H1 (cell line): Measurements from ENCODE around the gene MOCS1. TPM values are rescaled to one million over a fixed set of nuclear protein-coding genes. Genes with fewer than 3 reads are reported as not detected.

Experiments used
- CHD2 ChIP-seq: IDR thresholded peaks from 2 replicates; pipeline ENCODE4 v1.6.1; 2012; ENCODE audit warnings: low read length, improper control_type of control experiment
- GTF2F1 ChIP-seq: IDR thresholded peaks from 2 replicates; pipeline ENCODE4 v1.6.1; 2012; ENCODE audit warnings: low read depth, low read length, improper control_type of control experiment, borderline replicate concordance
- KDM5A ChIP-seq: fragments of 200-600 bp; IDR thresholded peaks from 2 replicates; pipeline ENCODE4 v1.7.1; 2012; ENCODE audit warnings: mild to moderate bottlenecking, low read length, inconsistent platforms, mixed read lengths
- POLR2A ChIP-seq, 2 experiments: IDR thresholded peaks; 1 replicate in 1 of 2; 2 replicates in 1 of 2; pipeline ENCODE4 v1.6.1; 2011; ENCODE audit warnings: low read depth in 2 of 2, low read length in 2 of 2, mild to moderate bottlenecking in 2 of 2; ENCODE audit errors: control extremely low read depth in 1 of 2
- POU5F1 ChIP-seq: IDR thresholded peaks from 2 replicates; pipeline ENCODE4 v1.6.1; 2011; ENCODE audit warnings: low read depth, mild to moderate bottlenecking, low read length, moderate library complexity
- SP4 ChIP-seq: IDR thresholded peaks from 2 replicates; pipeline ENCODE4 v1.6.1; 2012; ENCODE audit warnings: low read length, inconsistent platforms
- TAF7 ChIP-seq: optimal IDR thresholded peaks from 2 replicates; pipeline ENCODE3; 2011; ENCODE audit warnings: low read depth, mild to moderate bottlenecking, inconsistent platforms, low read length, moderate library complexity, borderline replicate concordance
- TBP ChIP-seq: IDR thresholded peaks from 2 replicates; pipeline ENCODE4 v1.6.1; 2011; ENCODE audit warnings: low read depth, low read length, improper control_type of control experiment
- USF2 ChIP-seq: IDR thresholded peaks from 2 replicates; pipeline ENCODE4 v1.6.1; 2011; ENCODE audit warnings: low read length, improper control_type of control experiment
- polyA plus RNA-seq, 7 experiments: library from polyadenylated mRNA; depleted of rRNA in 3 of 7; stranded (reverse) in 5 of 7; unstranded in 2 of 7; fragments of >200 nt in 5 of 7; fragments of 200-250 nt in 2 of 7; gene quantifications; 1 replicate in 5 of 7; 2 replicates in 1 of 7; 4 replicates in 1 of 7; pipeline versions ENCODE4 v1.2.1 to v1.2.3, GENCODE V29; 2011 to 2013; ENCODE audit warnings: missing spikeins in 2 of 7, mixed read lengths in 2 of 7
- total RNA-seq: library from RNA; stranded (reverse); fragmentation: NEBNext Ultra II Directional; extraction: Animal tissue kit (Norgen Biotek cat#: 25700); gene quantifications from 2 replicates; pipeline ENCODE4 v1.2.1, GENCODE V29; 2021
- TF ChIP-seq, protein P1 (sequence below): fragments of 300-600 bp; sonication (generic); IDR thresholded peaks from 2 replicates; pipeline ENCODE4 v1.7.1; 2012; ENCODE audit warnings: low read length, moderate library complexity, mild to moderate bottlenecking, inconsistent platforms; ENCODE audit not compliant: insufficient replicate concordance

The MOCS1 gene
- total and polyA plus RNA-seq, 2 of the 8 experiments (the other 6 are each of a cell fraction or from before 2014, with no cell fraction given): 13.4 to 19.7 TPM

DNA sequence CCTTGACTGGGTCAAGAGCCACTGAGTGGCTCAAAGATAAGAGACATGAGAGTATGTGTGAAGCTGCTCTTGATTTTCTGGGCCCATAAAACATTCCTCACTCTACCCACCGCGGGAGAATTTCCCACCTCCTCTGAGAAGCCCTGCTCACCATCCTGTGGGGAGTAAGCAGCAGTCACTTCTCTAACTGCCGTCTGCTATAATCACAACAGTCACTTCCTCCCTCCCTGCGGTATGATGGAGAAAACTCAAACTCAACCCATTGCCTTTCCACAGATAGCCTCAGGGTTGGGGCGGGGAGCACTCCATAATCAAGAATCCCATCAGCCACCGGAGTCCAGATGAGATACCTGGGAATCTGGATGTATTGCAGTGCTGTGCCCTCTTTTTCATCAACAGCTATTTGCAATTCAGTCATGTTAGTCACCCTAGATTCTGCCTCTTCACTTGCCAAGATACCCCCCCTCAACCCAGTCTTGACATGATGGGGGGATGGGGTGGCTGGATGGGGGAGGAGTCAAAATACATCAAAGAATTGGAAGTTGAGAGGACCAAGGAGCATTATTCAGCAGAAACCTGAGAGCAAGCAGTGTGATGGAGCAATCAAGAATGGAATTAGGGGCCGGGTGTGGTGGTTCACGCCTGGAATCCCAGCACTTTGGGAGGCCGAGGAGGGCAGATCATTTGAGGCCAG, 5.1 kb downstream of the MOCS1 start (continued):
- TF ChIP-seq, protein P1, sequence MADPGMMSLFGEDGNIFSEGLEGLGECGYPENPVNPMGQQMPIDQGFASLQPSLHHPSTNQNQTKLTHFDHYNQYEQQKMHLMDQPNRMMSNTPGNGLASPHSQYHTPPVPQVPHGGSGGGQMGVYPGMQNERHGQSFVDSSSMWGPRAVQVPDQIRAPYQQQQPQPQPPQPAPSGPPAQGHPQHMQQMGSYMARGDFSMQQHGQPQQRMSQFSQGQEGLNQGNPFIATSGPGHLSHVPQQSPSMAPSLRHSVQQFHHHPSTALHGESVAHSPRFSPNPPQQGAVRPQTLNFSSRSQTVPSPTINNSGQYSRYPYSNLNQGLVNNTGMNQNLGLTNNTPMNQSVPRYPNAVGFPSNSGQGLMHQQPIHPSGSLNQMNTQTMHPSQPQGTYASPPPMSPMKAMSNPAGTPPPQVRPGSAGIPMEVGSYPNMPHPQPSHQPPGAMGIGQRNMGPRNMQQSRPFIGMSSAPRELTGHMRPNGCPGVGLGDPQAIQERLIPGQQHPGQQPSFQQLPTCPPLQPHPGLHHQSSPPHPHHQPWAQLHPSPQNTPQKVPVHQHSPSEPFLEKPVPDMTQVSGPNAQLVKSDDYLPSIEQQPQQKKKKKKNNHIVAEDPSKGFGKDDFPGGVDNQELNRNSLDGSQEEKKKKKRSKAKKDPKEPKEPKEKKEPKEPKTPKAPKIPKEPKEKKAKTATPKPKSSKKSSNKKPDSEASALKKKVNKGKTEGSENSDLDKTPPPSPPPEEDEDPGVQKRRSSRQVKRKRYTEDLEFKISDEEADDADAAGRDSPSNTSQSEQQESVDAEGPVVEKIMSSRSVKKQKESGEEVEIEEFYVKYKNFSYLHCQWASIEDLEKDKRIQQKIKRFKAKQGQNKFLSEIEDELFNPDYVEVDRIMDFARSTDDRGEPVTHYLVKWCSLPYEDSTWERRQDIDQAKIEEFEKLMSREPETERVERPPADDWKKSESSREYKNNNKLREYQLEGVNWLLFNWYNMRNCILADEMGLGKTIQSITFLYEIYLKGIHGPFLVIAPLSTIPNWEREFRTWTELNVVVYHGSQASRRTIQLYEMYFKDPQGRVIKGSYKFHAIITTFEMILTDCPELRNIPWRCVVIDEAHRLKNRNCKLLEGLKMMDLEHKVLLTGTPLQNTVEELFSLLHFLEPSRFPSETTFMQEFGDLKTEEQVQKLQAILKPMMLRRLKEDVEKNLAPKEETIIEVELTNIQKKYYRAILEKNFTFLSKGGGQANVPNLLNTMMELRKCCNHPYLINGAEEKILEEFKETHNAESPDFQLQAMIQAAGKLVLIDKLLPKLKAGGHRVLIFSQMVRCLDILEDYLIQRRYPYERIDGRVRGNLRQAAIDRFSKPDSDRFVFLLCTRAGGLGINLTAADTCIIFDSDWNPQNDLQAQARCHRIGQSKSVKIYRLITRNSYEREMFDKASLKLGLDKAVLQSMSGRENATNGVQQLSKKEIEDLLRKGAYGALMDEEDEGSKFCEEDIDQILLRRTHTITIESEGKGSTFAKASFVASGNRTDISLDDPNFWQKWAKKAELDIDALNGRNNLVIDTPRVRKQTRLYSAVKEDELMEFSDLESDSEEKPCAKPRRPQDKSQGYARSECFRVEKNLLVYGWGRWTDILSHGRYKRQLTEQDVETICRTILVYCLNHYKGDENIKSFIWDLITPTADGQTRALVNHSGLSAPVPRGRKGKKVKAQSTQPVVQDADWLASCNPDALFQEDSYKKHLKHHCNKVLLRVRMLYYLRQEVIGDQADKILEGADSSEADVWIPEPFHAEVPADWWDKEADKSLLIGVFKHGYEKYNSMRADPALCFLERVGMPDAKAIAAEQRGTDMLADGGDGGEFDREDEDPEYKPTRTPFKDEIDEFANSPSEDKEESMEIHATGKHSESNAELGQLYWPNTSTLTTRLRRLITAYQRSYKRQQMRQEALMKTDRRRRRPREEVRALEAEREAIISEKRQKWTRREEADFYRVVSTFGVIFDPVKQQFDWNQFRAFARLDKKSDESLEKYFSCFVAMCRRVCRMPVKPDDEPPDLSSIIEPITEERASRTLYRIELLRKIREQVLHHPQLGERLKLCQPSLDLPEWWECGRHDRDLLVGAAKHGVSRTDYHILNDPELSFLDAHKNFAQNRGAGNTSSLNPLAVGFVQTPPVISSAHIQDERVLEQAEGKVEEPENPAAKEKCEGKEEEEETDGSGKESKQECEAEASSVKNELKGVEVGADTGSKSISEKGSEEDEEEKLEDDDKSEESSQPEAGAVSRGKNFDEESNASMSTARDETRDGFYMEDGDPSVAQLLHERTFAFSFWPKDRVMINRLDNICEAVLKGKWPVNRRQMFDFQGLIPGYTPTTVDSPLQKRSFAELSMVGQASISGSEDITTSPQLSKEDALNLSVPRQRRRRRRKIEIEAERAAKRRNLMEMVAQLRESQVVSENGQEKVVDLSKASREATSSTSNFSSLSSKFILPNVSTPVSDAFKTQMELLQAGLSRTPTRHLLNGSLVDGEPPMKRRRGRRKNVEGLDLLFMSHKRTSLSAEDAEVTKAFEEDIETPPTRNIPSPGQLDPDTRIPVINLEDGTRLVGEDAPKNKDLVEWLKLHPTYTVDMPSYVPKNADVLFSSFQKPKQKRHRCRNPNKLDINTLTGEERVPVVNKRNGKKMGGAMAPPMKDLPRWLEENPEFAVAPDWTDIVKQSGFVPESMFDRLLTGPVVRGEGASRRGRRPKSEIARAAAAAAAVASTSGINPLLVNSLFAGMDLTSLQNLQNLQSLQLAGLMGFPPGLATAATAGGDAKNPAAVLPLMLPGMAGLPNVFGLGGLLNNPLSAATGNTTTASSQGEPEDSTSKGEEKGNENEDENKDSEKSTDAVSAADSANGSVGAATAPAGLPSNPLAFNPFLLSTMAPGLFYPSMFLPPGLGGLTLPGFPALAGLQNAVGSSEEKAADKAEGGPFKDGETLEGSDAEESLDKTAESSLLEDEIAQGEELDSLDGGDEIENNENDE: no peak
- TF ChIP-seq SP4: no peak
- TF ChIP-seq TBP: no peak
- no peak for TF ChIP-seq USF2
- TF ChIP-seq POLR2A (IDR thresholded peaks at IDR 0.05; ENCODE audit: control extremely low read depth in 1 of 2, low read depth in 2 of 2, low read length in 2 of 2): no peak
- no peak for TF ChIP-seq KDM5A
- no peak for TF ChIP-seq CHD2
- TF ChIP-seq GTF2F1: no peak
- TF ChIP-seq TAF7: no peak
- no peak for TF ChIP-seq POU5F1
